ENCODE measurements around the gene PTPRR.

- TF ChIP-seq RCOR1 (IDR thresholded peaks at IDR 0.05; ENCODE audit: low read depth, low read length) = no peak
- no peak for TF ChIP-seq EHMT2 (IDR thresholded peaks at IDR 0.05; ENCODE audit: low read depth)
- no peak for TF ChIP-seq CTCF (IDR thresholded peaks at IDR 0.05)
- no peak for TF ChIP-seq HMGXB4 (CRISPR knock-in tag; IDR thresholded peaks at IDR 0.05; ENCODE audit: borderline replicate concordance)
Observed at GRCh38 chr12:70828351-70828750, 92.2 kb downstream of the PTPRR start.
